22Rv1 (cell line): ENCODE results near the gene TMEM164.
A peak's percentile ranks its signal among the peaks of the same experiment; 100 is the strongest.

Experiments
- H3K27ac ChIP-seq: fragments of 450-650 bp; 2 replicates; pipeline ENCODE4 v1.5.1; 2017
- ZFX ChIP-seq: fragments of 450-650 bp; IDR thresholded peaks from 2 replicates; pipeline ENCODE4 v1.6.1; 2017; ENCODE audit warnings: antibody characterized with exemption, borderline replicate concordance
- TF ChIP-seq, protein P1 (sequence below): fragments of 450-650 bp; IDR thresholded peaks from 2 replicates; pipeline ENCODE4 v1.5.1; 2017; ENCODE audit warnings: mild to moderate bottlenecking

Gene TMEM164

DNA sequence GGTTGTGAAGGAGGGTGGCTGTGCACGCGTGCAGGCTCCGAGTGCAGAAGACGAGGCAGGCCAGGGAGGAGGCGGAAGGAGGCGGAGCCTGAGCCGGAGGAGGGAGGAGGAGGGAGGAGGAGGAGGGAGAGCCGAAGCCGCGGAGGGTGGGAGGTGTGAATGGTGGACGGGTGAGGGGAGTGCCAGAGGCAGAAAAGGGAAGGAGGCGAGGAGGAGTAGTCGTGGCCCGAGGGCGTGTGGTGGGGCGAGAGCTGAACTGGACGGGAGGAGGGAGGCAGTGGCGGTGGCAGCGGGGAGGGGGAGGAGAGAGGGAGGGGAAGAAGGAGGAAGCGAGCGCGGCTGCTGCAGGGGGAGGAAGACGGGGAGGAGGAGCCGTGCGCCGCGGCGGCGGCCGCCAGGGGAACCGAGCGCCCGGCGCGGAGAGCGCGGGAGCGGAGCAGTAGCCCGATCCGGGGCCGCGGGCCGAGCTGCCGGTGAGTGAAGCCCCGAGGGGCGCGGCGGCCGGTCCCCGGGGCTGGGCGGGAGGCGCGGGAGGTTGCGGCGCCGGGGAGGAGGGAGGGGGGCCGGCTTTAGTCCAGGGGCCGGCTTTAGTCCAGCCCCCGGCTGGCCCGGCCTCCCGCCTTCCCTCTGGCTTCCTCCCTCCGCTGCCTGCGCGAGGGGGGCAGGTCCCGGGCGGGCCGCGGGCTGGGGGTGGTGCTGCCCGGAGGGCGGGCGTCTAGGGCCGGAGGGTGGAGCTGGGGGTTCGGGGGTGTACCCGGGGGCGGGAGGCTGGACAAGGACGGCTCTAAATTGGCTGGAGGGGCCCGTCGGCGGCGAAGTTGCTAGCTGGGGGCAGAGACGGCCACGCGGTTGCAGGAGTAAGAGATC is at the start of gene TMEM164:
TSS of gene TMEM164 (plus strand) at position 815 of the 867 bp plus-strand sequence. CDS start 661 bp downstream, outside the sequence.
- H3K27ac ChIP-seq = peak within 1 kb of the TSS; percentile 78
- TF ChIP-seq ZFX = no peak
- TF ChIP-seq, protein P1, sequence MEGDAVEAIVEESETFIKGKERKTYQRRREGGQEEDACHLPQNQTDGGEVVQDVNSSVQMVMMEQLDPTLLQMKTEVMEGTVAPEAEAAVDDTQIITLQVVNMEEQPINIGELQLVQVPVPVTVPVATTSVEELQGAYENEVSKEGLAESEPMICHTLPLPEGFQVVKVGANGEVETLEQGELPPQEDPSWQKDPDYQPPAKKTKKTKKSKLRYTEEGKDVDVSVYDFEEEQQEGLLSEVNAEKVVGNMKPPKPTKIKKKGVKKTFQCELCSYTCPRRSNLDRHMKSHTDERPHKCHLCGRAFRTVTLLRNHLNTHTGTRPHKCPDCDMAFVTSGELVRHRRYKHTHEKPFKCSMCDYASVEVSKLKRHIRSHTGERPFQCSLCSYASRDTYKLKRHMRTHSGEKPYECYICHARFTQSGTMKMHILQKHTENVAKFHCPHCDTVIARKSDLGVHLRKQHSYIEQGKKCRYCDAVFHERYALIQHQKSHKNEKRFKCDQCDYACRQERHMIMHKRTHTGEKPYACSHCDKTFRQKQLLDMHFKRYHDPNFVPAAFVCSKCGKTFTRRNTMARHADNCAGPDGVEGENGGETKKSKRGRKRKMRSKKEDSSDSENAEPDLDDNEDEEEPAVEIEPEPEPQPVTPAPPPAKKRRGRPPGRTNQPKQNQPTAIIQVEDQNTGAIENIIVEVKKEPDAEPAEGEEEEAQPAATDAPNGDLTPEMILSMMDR = no peak

DNA sequence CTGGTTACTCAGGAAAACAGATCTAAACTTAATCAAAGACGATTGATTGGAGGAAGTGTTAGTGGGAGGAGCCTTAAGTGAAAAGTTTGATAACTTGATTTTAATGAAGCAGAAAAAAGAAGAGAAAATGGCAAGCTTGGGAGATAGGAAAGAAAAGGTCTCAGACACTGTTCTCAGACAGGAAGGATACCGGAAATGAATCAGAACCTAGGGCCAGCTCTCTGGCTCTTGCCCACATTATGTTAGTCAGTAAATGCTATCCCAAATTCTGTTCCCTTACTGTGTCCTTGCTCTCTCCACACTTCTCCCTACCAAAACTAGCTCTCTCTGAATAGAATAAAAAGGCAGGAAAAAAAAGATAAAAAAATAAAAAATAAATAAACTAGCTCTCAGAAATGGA is 48.6 kb upstream of the TMEM164 start:
- no peak overlapping the region for H3K27ac ChIP-seq
- TF ChIP-seq, protein P1 = no peak
- TF ChIP-seq ZFX = no peak

DNA sequence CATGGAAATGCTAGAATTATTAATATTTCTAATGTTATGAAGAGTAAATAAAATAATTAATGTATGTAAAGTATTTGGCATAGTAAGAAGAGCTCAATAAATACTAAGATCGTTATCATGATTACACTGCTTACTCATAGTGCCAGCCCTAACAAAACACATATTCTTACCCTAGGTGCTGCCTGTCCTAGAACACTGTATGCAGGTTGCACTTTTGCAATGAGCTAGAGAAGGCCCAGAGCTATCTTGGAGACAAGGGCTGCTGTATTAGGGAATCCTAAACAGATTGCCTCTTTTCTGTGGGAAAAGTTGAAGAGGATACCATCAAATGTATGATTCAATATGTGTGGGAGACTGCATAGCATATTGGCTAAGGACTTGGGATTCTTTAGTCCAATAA is 48.0 kb upstream of the TMEM164 start:
- TF ChIP-seq, protein P1 = no peak
- no peak for TF ChIP-seq ZFX
- H3K27ac ChIP-seq = no peak overlapping the region

DNA sequence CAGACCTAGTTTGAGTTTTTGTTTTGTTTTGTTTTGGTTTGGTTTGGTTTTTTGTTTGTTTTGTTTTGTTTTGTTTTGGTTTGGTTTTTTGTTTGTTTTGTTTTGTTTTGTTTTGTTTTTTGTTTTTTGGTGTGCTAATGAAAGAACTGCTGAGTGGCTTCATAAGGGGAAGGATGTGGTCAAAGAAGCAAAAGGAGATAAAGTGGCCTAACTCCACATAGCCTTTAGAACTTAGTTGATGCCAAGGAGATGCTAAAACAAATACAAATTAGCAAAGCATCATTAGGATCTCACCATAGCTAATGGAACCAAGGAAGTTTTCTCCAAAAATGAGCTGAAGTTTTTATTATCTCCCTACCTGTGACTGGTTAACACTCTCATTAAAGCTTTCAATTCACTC is 44.6 kb upstream of the TMEM164 start:
- no peak for TF ChIP-seq ZFX
- TF ChIP-seq, protein P1 = no peak
- H3K27ac ChIP-seq = no peak overlapping the region

DNA sequence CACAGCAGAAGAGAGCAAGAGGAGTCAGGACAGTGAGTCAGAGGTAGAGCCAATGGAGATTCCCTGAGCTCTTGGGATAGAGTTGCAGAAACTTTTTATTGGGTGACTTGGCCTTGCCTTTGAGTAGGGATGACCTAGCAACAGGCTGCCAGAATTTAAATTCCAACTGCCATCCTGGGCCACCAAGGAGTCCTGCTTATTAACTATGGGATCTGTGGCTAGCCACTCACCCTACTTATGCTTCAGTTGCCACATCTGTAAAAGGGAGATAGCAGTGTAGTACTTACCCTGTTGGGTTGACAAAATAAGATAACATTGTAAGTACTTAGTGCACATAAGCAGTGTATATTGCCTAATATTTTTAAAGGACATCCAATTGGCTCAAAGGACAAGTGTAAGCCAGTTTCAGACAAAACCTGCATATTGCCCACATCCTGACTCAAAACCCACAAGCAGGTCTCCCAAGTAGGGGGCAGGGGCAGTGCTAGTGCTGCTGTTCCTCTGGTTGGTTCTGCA is 43.5 kb upstream of the TMEM164 start:
- TF ChIP-seq ZFX = no peak
- TF ChIP-seq, protein P1 = no peak
- H3K27ac ChIP-seq = no peak overlapping the region

DNA sequence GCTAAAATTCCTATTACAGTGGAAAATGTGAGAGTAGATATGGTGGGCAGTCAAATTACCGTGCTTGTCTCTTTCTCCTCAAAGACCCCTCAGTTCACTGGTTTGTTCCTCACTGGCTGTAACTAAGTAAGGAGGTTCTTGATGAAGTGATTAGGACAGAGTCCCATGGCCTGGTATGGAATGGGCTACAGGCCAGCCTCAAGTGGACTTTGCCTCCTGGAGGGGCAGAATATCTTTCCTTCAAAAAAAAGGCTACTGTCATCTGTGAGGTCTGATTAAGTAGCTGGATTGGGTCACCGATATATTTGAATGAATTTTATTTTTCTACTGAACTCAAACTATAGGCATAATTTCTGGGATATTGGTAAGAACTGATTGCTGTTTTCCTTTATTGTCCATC is 38.5 kb upstream of the TMEM164 start:
- no peak overlapping the region for H3K27ac ChIP-seq
- TF ChIP-seq, protein P1 = no peak
- TF ChIP-seq ZFX = no peak

DNA sequence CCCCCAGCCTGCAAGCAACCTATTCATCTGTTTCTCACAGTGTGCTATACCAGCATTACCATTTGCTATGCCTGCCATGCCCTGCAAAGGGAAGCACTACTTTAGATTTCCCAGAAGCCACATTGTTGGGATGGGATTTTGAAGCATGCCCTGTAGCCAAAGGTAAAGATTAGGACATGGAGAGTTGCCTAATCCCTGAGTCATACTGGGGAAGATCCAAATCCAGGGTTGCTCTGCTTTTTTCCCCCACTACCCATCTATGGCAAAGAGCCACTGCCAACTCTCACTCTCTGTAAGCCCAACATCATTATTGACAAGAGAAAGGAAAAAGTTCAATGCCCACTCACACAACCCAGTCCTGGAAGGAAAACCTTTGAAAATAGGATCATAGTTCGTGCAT is 36.7 kb upstream of the TMEM164 start:
- TF ChIP-seq, protein P1 = no peak
- TF ChIP-seq ZFX = no peak
- H3K27ac ChIP-seq = no peak overlapping the region
